ENCODE results near the gene SLC26A11.

GRCh38 chr17:80229011-80229410 is 8.8 kb downstream of the SLC26A11 start:
- TF ChIP-seq CTCF (IDR thresholded peaks at IDR 0.05) (no peak), ZFX (IDR thresholded peaks at IDR 0.05; ENCODE audit: borderline replicate concordance) (no peak)

Data from 22Rv1 (cell line).